Esophagus squamous epithelium (tissue), 4 donors: Measurements from ENCODE around the gene PLEKHB2.

Source experiments
- CTCF ChIP-seq, 6 experiments: fragments of 450-650 bp in 4 of 6; fragments of 200-600 bp in 2 of 6; sonication (generic) in 2 of 6; IDR thresholded peaks; one replicate each; pipeline ENCODE4 v1.5.1; 2016 to 2019; ENCODE audit warnings: antibody characterized with exemption in 6 of 6, mild to moderate bottlenecking in 4 of 6, moderate library complexity in 4 of 6
- POLR2A ChIP-seq, 4 donors: fragments of 450-650 bp; IDR thresholded peaks; one replicate each; pipeline ENCODE4 v1.6.1; 2017; ENCODE audit warnings: antibody characterized with exemption in 4 of 4, mild to moderate bottlenecking in 4 of 4, moderate library complexity in 3 of 4

- TF ChIP-seq CTCF (IDR thresholded peaks at IDR 0.05) (no peak), POLR2A (IDR thresholded peaks at IDR 0.05) (no peak)
Observed at GRCh38 chr2:131123192-131123591, 18.1 kb downstream of the PLEKHB2 start.
